OCI-LY7 (cell line): ENCODE data around the gene EXOG. TPM values are rescaled to one million over a fixed set of nuclear protein-coding genes. Genes with fewer than 3 reads are reported as not detected.

Experiments used
- BruUV-seq: library from RNA; stranded (reverse); fragments of 400-500 nt; replicated peaks from 2 replicates; lab custom pipeline; 2021; lab: Mats Ljungman, UMichigan
- CTCF ChIA-PET: fragments of 300-600 bp; sonication (Branson Sonifier 250); formaldehyde crosslinking; loops from one replicate; lab custom pipeline; 2022; ENCODE audit warnings: antibody characterized with exemption; ENCODE audit not compliant: unreplicated experiment; lab: Charles Lee
- POLR2A ChIA-PET: fragments of 300-600 bp; sonication (Branson Sonifier 250); formaldehyde crosslinking; loops from one replicate; lab custom pipeline; 2022; ENCODE audit warnings: antibody characterized with exemption; lab: Charles Lee
- DNase-seq: peaks from one replicate; pipeline ENCODE4 v3.0.0-alpha.2; 2015; ENCODE audit warnings: low spot score
- H2AFZ ChIP-seq: fragments of 200-600 bp; sonication (generic), shearing (Covaris generic); 2 replicates; pipeline ENCODE4 v1.6.1; 2014; ENCODE audit warnings: mild to moderate bottlenecking, antibody characterized with exemption, low read length, moderate library complexity
- H3K27ac ChIP-seq: fragments of 200-600 bp; sonication (generic); 2 replicates; pipeline ENCODE4 v1.5.1; 2014; ENCODE audit warnings: mixed run types, low read depth, mild to moderate bottlenecking, moderate library complexity, low read length, inconsistent platforms; ENCODE audit not compliant: poor library complexity, severe bottlenecking
- H3K36me3 ChIP-seq: fragments of 200-600 bp; sonication (generic); 2 replicates; pipeline ENCODE4 v1.6.1; 2014; ENCODE audit warnings: mild to moderate bottlenecking, antibody characterized with exemption, low read length, moderate library complexity, mixed read lengths; ENCODE audit not compliant: insufficient read depth
- H3K4me1 ChIP-seq: fragments of 200-600 bp; sonication (generic); 2 replicates; pipeline ENCODE4 v1.5.1; 2014; ENCODE audit warnings: mild to moderate bottlenecking, low read length; ENCODE audit not compliant: insufficient read depth, poor library complexity, severe bottlenecking
- H3K4me2 ChIP-seq: fragments of 200-600 bp; sonication (generic); 2 replicates; pipeline ENCODE4 v1.6.1; 2014; ENCODE audit warnings: mild to moderate bottlenecking, low read length
- H3K4me3 ChIP-seq: fragments of 200-600 bp; sonication (generic); 2 replicates; pipeline ENCODE4 v1.5.1; 2014; ENCODE audit warnings: mild to moderate bottlenecking, low read depth, low read length; ENCODE audit not compliant: poor library complexity, severe bottlenecking
- H3K79me2 ChIP-seq: fragments of 200-600 bp; sonication (generic); 2 replicates; pipeline ENCODE4 v1.6.1; 2016; ENCODE audit warnings: low read depth, mild to moderate bottlenecking, low read length, moderate library complexity, mixed read lengths; ENCODE audit not compliant: insufficient read depth
- H3K9me2 ChIP-seq: fragments of 200-600 bp; sonication (generic); 2 replicates; pipeline ENCODE4 v1.6.1; 2016; ENCODE audit warnings: mild to moderate bottlenecking, low read length, mixed read lengths; ENCODE audit not compliant: insufficient read depth
- H3K9me3 ChIP-seq: fragments of 200-600 bp; sonication (generic); 2 replicates; pipeline ENCODE4 v1.6.1; 2014; ENCODE audit warnings: mild to moderate bottlenecking, mixed run types, low read length, mixed read lengths
- H4K20me1 ChIP-seq: fragments of 200-600 bp; sonication (generic); 2 replicates; pipeline ENCODE4 v1.6.1; 2014; ENCODE audit warnings: mild to moderate bottlenecking, antibody characterized with exemption, low read length, moderate library complexity, mixed read lengths; ENCODE audit not compliant: insufficient read depth
- CTCF ChIP-seq: fragments of 200-600 bp; sonication (generic); conservative IDR thresholded peaks from 2 replicates; pipeline ENCODE4 v1.5.1; 2014; ENCODE audit warnings: mild to moderate bottlenecking, antibody characterized with exemption, low read length, moderate library complexity, mixed read lengths
- EZH2phosphoT487 ChIP-seq: fragments of 200-600 bp; sonication (generic); IDR thresholded peaks from 2 replicates; pipeline ENCODE4 v1.6.1; 2018; ENCODE audit warnings: low read depth, borderline replicate concordance, mild to moderate bottlenecking, mixed run types, antibody characterized with exemption, low read length, moderate library complexity, mixed read lengths
- intact Hi-C: fragments of 100-400 bp; cut with micrococcal nuclease; formaldehyde crosslinking; loops from one replicate; pipeline ENCODE4 v1.10.0; 2022; ENCODE audit not compliant: unreplicated experiment
- total RNA-seq, 2 experiments: library from RNA; depleted of rRNA in 1 of 2; stranded (reverse); fragments of >200 nt in 1 of 2; shearing (Covaris generic) in 1 of 2; gene quantifications; 2 replicates each; pipeline ENCODE4 v1.2.3, GENCODE V29; 2014 to 2022

The EXOG gene
- total RNA-seq, 2 experiments from 2014 or later, result 30.7 to 41.2 TPM

GRCh38 chr3:38544926-38545325 is 48.8 kb downstream of the EXOG start:
- Histone ChIP-seq H3K4me2 (no peak overlapping the region), H4K20me1 (no peaks in the 10 kb centered on the region), H3K27ac (no peak overlapping the region), H3K4me3 (no peak overlapping the region), H3K9me3 (no peaks in the 10 kb centered on the region), H3K9me2 (no peaks in the 10 kb centered on the region), H2AFZ (no peak overlapping the region), H3K4me1 (no peaks in the 10 kb centered on the region), H3K79me2 (no peaks in the 10 kb centered on the region), H3K36me3 (no peaks in the 10 kb centered on the region)
- ChIA-PET CTCF (no interaction called here), POLR2A (no interaction called here)
- BruUV-seq, result no TSS peak
- TF ChIP-seq EZH2phosphoT487, result no peak
- TF ChIP-seq CTCF, result no peak
- DNase-seq, result no peak
- intact Hi-C loops, result no loop called here

- DNase-seq, result no peak
- POLR2A ChIA-PET, result interaction anchor here (1.3 kb wide), 1 partner anchor 13 kb away, joined by 3 read pairs; no protein-coding TSS in a partner anchor
- H3K4me2 ChIP-seq, result no peak overlapping the region
- no peaks in the 10 kb centered on the region for H3K4me1 ChIP-seq
- CTCF ChIA-PET, result no interaction called here
- H3K36me3 ChIP-seq, result no peaks in the 10 kb centered on the region
- H4K20me1 ChIP-seq, result no peaks in the 10 kb centered on the region
- intact Hi-C loops, result no loop called here
- no peak overlapping the region for H3K4me3 ChIP-seq
- H3K9me3 ChIP-seq, result no peaks in the 10 kb centered on the region
- H3K27ac ChIP-seq, result no peak overlapping the region
- TF ChIP-seq EZH2phosphoT487, result no peak
- no peak for TF ChIP-seq CTCF
- BruUV-seq, result no TSS peak
- H3K9me2 ChIP-seq, result no peaks in the 10 kb centered on the region
- H2AFZ ChIP-seq, result no peak overlapping the region
- H3K79me2 ChIP-seq, result no peaks in the 10 kb centered on the region
These were observed 49.4 kb downstream of the EXOG start for GRCh38 chr3:38545550-38545949.

GRCh38 chr3:38545983-38546382 is 49.8 kb downstream of the EXOG start:
- H3K4me1 ChIP-seq, result no peaks in the 10 kb centered on the region
- H3K9me2 ChIP-seq, result no peaks in the 10 kb centered on the region
- H3K4me3 ChIP-seq, result no peak overlapping the region
- BruUV-seq, result no TSS peak
- no peaks in the 10 kb centered on the region for H3K9me3 ChIP-seq
- DNase-seq, result no peak
- H3K79me2 ChIP-seq, result no peaks in the 10 kb centered on the region
- ChIA-PET POLR2A (interaction anchor here (1.3 kb wide), 1 partner anchor 13 kb away, joined by 3 read pairs; no protein-coding TSS in a partner anchor), CTCF (no interaction called here)
- H4K20me1 ChIP-seq, result no peaks in the 10 kb centered on the region
- TF ChIP-seq EZH2phosphoT487 (no peak), CTCF (no peak)
- no peak overlapping the region for H3K27ac ChIP-seq
- intact Hi-C loops, result no loop called here
- H2AFZ ChIP-seq, result no peak overlapping the region
- H3K4me2 ChIP-seq, result no peak overlapping the region
- no peaks in the 10 kb centered on the region for H3K36me3 ChIP-seq
